BLaER1 treated with 17β-estradiol and CSF1 and Interleukin-3, amounts not matched to agents 10 nM and 100 nM (cell line): ENCODE measurements around the gene CLEC1A.
A peak's percentile ranks its signal among the peaks of the same experiment; 100 is the strongest.

Experiments
- H3K27ac ChIP-seq, 11 experiments: shearing (Covaris generic); formaldehyde crosslinking; 2 replicates each; pipeline ENCODE4 v1.8.1; 2022
- H3K27me3 ChIP-seq, 11 experiments: shearing (Covaris generic); formaldehyde crosslinking; 2 replicates each; pipeline ENCODE4 v1.8.1; 2022
- H3K36me3 ChIP-seq, 11 experiments: shearing (Covaris generic); formaldehyde crosslinking; 2 replicates each; pipeline ENCODE4 v1.8.1; 2022
- H3K4me1 ChIP-seq, 10 experiments: shearing (Covaris generic); formaldehyde crosslinking; 2 replicates each; pipeline ENCODE4 v1.8.1; 2022
- H3K4me2 ChIP-seq, 11 experiments: shearing (Covaris generic); formaldehyde crosslinking; 2 replicates each; pipeline ENCODE4 v1.8.1; 2022
- H3K4me3 ChIP-seq, 10 experiments: shearing (Covaris generic); formaldehyde crosslinking; 2 replicates each; pipeline ENCODE4 v1.8.1; 2022
- H3K9ac ChIP-seq, 11 experiments: shearing (Covaris generic); formaldehyde crosslinking; 2 replicates each; pipeline ENCODE4 v1.8.1; 2022
- H3K9me3 ChIP-seq, 11 experiments: shearing (Covaris generic); formaldehyde crosslinking; replicated peaks in 1 of 11; 2 replicates each; pipeline ENCODE4 v1.8.1; 2022
- H4K20me1 ChIP-seq, 11 experiments: shearing (Covaris generic); formaldehyde crosslinking; 2 replicates each; pipeline ENCODE4 v1.8.1; 2022
- Cebpa-rat ChIP-seq, 11 experiments: shearing (Covaris generic); IDR thresholded peaks; 2 replicates each; pipeline ENCODE4 v1.8.1; 2022

The CLEC1A gene

DNA sequence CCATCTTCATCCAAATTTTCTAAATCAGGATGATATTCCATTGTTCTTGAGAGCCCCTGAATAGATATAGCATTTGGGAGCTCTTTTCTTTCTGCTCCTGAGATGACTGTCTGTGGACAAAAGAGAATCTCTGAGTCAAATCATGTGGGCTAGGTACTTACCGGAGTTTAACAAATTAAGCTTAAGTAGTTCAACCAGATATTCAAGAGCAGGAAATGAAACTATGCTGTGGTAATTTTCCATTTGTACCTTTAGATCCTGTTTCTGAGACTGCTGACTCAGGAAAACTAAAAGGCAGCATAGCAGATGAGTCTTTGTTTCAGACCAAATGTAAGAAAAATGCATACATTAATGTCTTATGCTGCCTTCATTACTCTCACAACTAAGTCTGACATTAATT, 31.3 kb upstream of the CLEC1A start, which contains the start of gene CLEC7A:
CLEC7A (minus strand) TSS at position 158 of the 400 bp plus-strand sequence; CDS start at position 41, 117 bp downstream.
- Histone ChIP-seq H3K36me3 (peaks cover 0 to 27% (median 0%) of the 10 kb centered on the region in 11 experiments; a peak in 6 of 22 replicates), H4K20me1 (no peaks in the 10 kb centered on the region), H3K4me2 (peak within 1 kb of the TSS in 8 of 11 experiments; percentile 13 to 90 (median 56); a peak in 13 of 22 replicates), H3K9me3 (peaks cover 0 to 7% (median 0%) of the 10 kb centered on the region in 11 experiments; a peak in 1 of 22 replicates), H3K4me3 (peak within 1 kb of the TSS in 4 of 10 experiments; percentile 54 to 70 (median 62); a peak in 8 of 20 replicates), H3K9ac (peak within 1 kb of the TSS in 5 of 11 experiments; percentile 34 to 98 (median 83); a peak in 9 of 22 replicates), H3K27me3 (no peaks in the 10 kb centered on the region), H3K27ac (peak within 1 kb of the TSS in 6 of 11 experiments; percentile 41 to 99 (median 90); a peak in 11 of 22 replicates), H3K4me1 (peaks cover 0 to 73% (median 18%) of the 10 kb centered on the region in 10 experiments; a peak in 14 of 20 replicates)
- TF ChIP-seq Cebpa-rat (IDR thresholded peaks at IDR 0.05) = no peak

DNA sequence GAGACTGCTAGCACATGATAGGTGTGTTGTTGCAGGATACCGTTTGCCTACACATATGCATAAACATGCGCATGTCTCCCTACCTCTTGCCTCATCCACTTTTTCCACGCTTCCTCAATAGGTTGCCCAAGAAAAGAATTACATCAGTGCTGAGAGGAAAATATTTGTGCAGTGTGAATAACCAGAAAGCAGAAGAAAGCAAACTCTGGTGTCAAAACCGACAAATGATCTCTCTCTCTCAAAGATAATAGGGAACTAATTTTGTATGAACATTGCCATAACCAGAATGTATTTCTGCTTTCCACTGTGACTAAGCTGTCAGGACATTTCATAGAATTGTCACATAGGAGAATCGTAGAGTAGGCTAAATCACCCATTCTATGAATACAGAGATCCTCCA, 29.9 kb upstream of the CLEC1A start:
- H3K9me3 ChIP-seq = peaks cover 0 to 11% (median 0%) of the 10 kb centered on the region in 11 experiments; a peak in 1 of 22 replicates
- H3K4me2 ChIP-seq = peak overlapping the region in 4 of 11 experiments; percentile 68 to 99 (median 90); a peak in 8 of 22 replicates
- no peaks in the 10 kb centered on the region for H3K27me3 ChIP-seq
- peak in 5 of 11 experiments; percentile 72 to 97 (median 87); a peak in 9 of 22 replicates for TF ChIP-seq Cebpa-rat (IDR thresholded peaks at IDR 0.05)
- H3K4me1 ChIP-seq = peaks cover 0 to 84% (median 18%) of the 10 kb centered on the region in 10 experiments; a peak in 14 of 20 replicates
- peak overlapping the region in 4 of 11 experiments; percentile 68 to 98 (median 88); a peak in 8 of 22 replicates for H3K9ac ChIP-seq
- peak overlapping the region in 6 of 11 experiments; percentile 41 to 99 (median 90); a peak in 12 of 22 replicates for H3K27ac ChIP-seq
- no peaks in the 10 kb centered on the region for H4K20me1 ChIP-seq
- peaks cover 0 to 41% (median 0%) of the 10 kb centered on the region in 11 experiments; a peak in 6 of 22 replicates for H3K36me3 ChIP-seq
- peak overlapping the region in 4 of 10 experiments; percentile 25 to 70 (median 62); a peak in 6 of 20 replicates for H3K4me3 ChIP-seq

DNA sequence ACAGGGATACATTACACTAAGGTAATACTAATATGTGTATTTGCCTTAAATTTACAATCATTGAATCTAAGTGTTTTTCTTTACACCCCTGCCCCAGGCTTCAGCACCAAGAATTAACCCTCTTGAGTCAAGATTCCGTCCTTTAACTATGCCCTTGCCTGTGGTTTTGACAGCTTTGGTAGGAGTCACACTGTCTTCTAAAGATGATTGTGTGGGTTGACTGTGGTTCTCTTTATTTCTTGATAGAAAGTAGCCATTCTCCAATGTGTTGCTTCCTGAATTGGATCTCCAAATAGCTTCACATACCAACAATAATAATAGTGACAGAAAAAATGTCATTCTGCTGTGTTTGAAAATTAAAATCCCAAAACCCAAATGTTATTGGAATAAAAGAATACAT, 27.6 kb upstream of the CLEC1A start:
- peaks cover 0 to 62% (median 0%) of the 10 kb centered on the region in 11 experiments; a peak in 6 of 22 replicates for H3K36me3 ChIP-seq
- H4K20me1 ChIP-seq = no peaks in the 10 kb centered on the region
- no peaks in the 10 kb centered on the region for H3K27me3 ChIP-seq
- H3K4me2 ChIP-seq = peak overlapping the region in 3 of 11 experiments; percentile 83 to 99 (median 96); a peak in 5 of 22 replicates
- H3K4me3 ChIP-seq = peak overlapping the region in 2 of 10 experiments; percentile 60 to 70; a peak in 3 of 20 replicates
- no peak for TF ChIP-seq Cebpa-rat (IDR thresholded peaks at IDR 0.05)
- peak overlapping the region in 2 of 11 experiments; percentile 94 to 98; a peak in 3 of 22 replicates for H3K9ac ChIP-seq
- peaks cover 0 to 11% (median 0%) of the 10 kb centered on the region in 11 experiments; a peak in 1 of 22 replicates for H3K9me3 ChIP-seq
- peaks cover 0 to 84% (median 18%) of the 10 kb centered on the region in 10 experiments; a peak in 14 of 20 replicates for H3K4me1 ChIP-seq
- peak overlapping the region in 3 of 11 experiments; percentile 94 to 99 (median 99); a peak in 5 of 22 replicates for H3K27ac ChIP-seq

DNA sequence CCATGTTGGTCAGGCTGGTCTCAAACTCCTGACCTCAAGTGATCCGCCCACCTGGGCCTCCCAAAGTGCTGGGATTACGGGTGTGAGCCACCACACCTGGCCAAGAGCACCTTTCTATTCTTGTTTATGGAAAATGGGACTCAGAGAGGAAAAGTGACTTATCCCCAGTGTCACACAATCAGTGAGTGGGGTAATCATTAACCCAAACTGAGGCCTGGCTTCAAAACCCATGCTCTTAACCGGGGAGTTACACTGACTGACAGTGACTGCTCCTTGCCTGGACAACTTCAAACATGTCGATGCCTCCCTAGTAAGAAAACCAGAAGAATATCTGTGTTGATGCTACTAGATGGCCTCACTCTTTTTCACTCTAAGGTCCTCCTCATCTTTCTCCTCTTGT, 23.9 kb upstream of the CLEC1A start:
- Histone ChIP-seq H3K27ac (peak overlapping the region in 3 of 11 experiments; percentile 21 to 91 (median 90); a peak in 5 of 22 replicates), H3K9ac (peak overlapping the region in 2 of 11 experiments; percentile 7 to 82; a peak in 2 of 22 replicates), H3K9me3 (peaks cover 0 to 17% (median 0%) of the 10 kb centered on the region in 11 experiments; a peak in 1 of 22 replicates), H3K4me1 (peaks cover 0 to 97% (median 0%) of the 10 kb centered on the region in 10 experiments; a peak in 6 of 20 replicates), H3K4me2 (peak overlapping the region in 3 of 11 experiments; percentile 1 to 76 (median 75); a peak in 4 of 22 replicates), H3K27me3 (no peaks in the 10 kb centered on the region), H3K4me3 (0 out of 20 replicates have a peak overlapping the region, but pooled peaks of 1 of the 10 experiments have one; percentile 3), H3K36me3 (peaks cover 0 to 92% (median 0%) of the 10 kb centered on the region in 11 experiments; a peak in 6 of 22 replicates), H4K20me1 (no peaks in the 10 kb centered on the region)
- TF ChIP-seq Cebpa-rat (IDR thresholded peaks at IDR 0.05) = no peak

DNA sequence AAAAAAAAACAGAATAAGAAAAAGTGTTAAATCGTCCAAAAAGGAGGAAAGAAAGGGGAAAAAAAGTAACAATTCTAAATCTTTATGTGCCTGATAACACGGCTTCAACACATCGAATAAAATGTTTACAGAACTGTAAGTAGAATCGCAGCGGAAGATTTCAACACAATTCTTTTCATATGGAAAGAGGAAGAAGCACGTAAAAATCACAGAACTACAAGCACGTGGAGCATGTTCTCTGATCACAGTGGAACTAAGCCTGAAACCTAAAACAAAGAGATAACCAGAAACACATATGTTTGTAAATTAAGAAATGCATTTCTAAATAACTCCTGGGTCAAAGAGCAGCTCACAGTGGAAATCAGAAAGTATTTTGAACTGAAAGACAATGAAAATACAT, 22.5 kb upstream of the CLEC1A start:
- no peaks in the 10 kb centered on the region for H3K27me3 ChIP-seq
- peak overlapping the region in 5 of 11 experiments; percentile 17 to 91 (median 64); a peak in 8 of 22 replicates for H3K27ac ChIP-seq
- H3K4me2 ChIP-seq = peak overlapping the region in 3 of 11 experiments; percentile 40 to 76 (median 75); a peak in 5 of 22 replicates

DNA sequence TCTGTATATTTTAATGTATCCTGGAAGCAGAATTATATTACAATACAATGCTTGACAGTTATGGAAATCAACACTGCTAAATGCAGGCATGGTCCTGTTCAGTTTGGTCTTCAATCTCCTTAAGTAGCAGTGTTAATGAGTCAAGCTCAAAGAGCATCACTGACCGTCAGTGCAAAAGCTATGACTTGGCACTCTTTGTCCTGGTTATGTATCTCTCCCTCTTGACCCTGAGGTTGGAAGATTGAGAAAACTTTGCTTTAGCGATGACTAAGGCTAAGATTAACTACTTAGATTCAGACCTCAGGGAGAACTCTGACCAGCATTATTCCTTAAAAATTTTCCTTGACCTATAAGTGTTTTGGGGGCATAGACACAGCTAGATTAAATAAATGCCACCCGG, 20.3 kb upstream of the CLEC1A start:
- Histone ChIP-seq H3K27ac (peak overlapping the region in 2 of 11 experiments; percentile 90 to 91; a peak in 3 of 22 replicates), H3K4me1 (peaks cover 0 to 64% (median 0%) of the 10 kb centered on the region in 10 experiments; a peak in 6 of 20 replicates), H3K4me2 (peak overlapping the region in 2 of 11 experiments; percentile 75 to 76; a peak in 4 of 22 replicates), H3K4me3 (0 out of 20 replicates have a peak overlapping the region, but pooled peaks of 1 of the 10 experiments have one; percentile 14), H3K9ac (peak overlapping the region in 2 of 11 experiments; percentile 8 to 28; a peak in 2 of 22 replicates), H3K27me3 (no peaks in the 10 kb centered on the region), H3K36me3 (peaks cover 0 to 87% (median 0%) of the 10 kb centered on the region in 11 experiments; a peak in 6 of 22 replicates), H3K9me3 (peaks cover 0 to 8% (median 0%) of the 10 kb centered on the region in 11 experiments; a peak in 1 of 22 replicates), H4K20me1 (no peaks in the 10 kb centered on the region)
- no peak for TF ChIP-seq Cebpa-rat (IDR thresholded peaks at IDR 0.05)

More for the DNA sequence above, 22.5 kb upstream of the CLEC1A start:
- Histone ChIP-seq H4K20me1 (no peaks in the 10 kb centered on the region), H3K36me3 (peaks cover 0 to 94% (median 0%) of the 10 kb centered on the region in 11 experiments; a peak in 6 of 22 replicates), H3K9me3 (peaks cover 0 to 12% (median 0%) of the 10 kb centered on the region in 11 experiments; a peak in 1 of 22 replicates), H3K9ac (peak overlapping the region in 3 of 11 experiments; percentile 23 to 82 (median 61); a peak in 5 of 22 replicates), H3K4me1 (peaks cover 0 to 84% (median 0%) of the 10 kb centered on the region in 10 experiments; a peak in 6 of 20 replicates), H3K4me3 (no peak overlapping the region)
- no peak for TF ChIP-seq Cebpa-rat (IDR thresholded peaks at IDR 0.05)

DNA sequence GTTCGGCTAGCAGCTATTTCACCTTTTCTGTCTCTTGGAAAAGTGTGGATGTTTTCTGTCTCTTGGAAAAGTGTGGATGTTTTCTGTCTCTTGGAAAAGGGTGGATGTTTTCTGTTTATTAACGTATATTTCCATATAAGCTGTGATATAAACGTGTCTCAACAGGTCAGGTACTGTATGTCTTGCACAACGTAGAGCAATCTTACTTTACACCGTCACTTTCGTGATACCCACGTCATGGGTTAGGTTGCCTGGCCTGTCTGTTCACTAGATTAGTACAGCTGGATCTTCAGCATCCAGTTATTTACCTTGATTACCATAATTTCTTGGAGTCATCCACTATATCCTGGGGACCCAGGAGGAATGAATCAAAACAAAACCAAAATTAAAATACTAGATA, 17.1 kb upstream of the CLEC1A start:
- H3K27ac ChIP-seq = no peak overlapping the region
- H3K9ac ChIP-seq = no peak overlapping the region
- no peaks in the 10 kb centered on the region for H4K20me1 ChIP-seq
- H3K4me3 ChIP-seq = no peak overlapping the region
- TF ChIP-seq Cebpa-rat (IDR thresholded peaks at IDR 0.05) = no peak
- H3K4me2 ChIP-seq = no peak overlapping the region
- H3K36me3 ChIP-seq = peaks cover 0 to 78% (median 0%) of the 10 kb centered on the region in 11 experiments; a peak in 6 of 22 replicates
- H3K9me3 ChIP-seq = peaks cover 8 to 27% (median 16%) of the 10 kb centered on the region in 11 experiments
- no peaks in the 10 kb centered on the region for H3K27me3 ChIP-seq
- peaks cover 0 to 50% (median 0%) of the 10 kb centered on the region in 10 experiments; a peak in 6 of 20 replicates for H3K4me1 ChIP-seq

DNA sequence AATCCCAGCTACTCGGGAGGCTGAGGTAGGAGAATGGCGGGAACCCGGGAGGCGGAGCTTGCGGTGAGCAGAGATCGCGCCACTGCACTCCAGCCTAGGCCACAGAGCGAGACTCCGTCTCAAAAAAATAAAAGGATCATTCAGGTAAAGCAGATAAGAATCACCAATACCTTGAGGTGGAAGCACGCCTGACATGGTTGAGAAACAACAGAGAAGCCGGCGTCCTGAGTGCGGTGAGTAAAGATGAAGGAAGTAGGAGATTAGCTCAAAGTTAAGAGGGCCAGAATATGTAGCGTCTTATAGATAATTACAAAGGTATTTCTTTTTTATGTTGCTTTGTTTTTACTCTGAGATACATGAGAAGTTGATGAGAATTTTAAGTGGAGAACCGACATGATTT, 16.5 kb upstream of the CLEC1A start:
- peaks cover 0 to 72% (median 0%) of the 10 kb centered on the region in 11 experiments; a peak in 6 of 22 replicates for H3K36me3 ChIP-seq
- H3K4me2 ChIP-seq = no peak overlapping the region
- H3K4me3 ChIP-seq = no peak overlapping the region
- H3K9ac ChIP-seq = no peak overlapping the region
- peaks cover 0 to 44% (median 0%) of the 10 kb centered on the region in 10 experiments; a peak in 4 of 20 replicates for H3K4me1 ChIP-seq
- no peaks in the 10 kb centered on the region for H3K27me3 ChIP-seq
- no peaks in the 10 kb centered on the region for H4K20me1 ChIP-seq
- peaks cover 8 to 23% (median 17%) of the 10 kb centered on the region in 11 experiments for H3K9me3 ChIP-seq
- no peak overlapping the region for H3K27ac ChIP-seq
- no peak for TF ChIP-seq Cebpa-rat (IDR thresholded peaks at IDR 0.05)
